Measurements from ENCODE around the gene MGP.

The MGP gene

GRCh38 chr12:14836336-14837210, 49.1 kb downstream of the MGP start:
- peak overlapping the region; percentile 41 for H3K4me3 ChIP-seq (replicated peaks; ENCODE audit: low read depth, low read length)
- DNase-seq (ENCODE audit: low read depth) = peak; percentile 94
- no peak for TF ChIP-seq CTCF (IDR thresholded peaks at IDR 0.05; ENCODE audit: low read length, missing control alignments)

GRCh38 chr12:14834509-14834908, 51.1 kb downstream of the MGP start:
- no peak for DNase-seq (ENCODE audit: low read depth)
- no peak overlapping the region for H3K4me3 ChIP-seq (replicated peaks; ENCODE audit: low read depth, low read length)
- TF ChIP-seq CTCF (IDR thresholded peaks at IDR 0.05; ENCODE audit: low read length, missing control alignments) = no peak

- H3K4me3 ChIP-seq (replicated peaks; ENCODE audit: low read depth, low read length) = no peak overlapping the region
- TF ChIP-seq CTCF (IDR thresholded peaks at IDR 0.05; ENCODE audit: low read length, missing control alignments) = no peak
- no peak for DNase-seq (ENCODE audit: low read depth)
These were observed 51.7 kb downstream of the MGP start for GRCh38 chr12:14833952-14834351.

- no peak for DNase-seq (ENCODE audit: low read depth)
- no peak overlapping the region for H3K4me3 ChIP-seq (replicated peaks; ENCODE audit: low read depth, low read length)
- TF ChIP-seq CTCF (IDR thresholded peaks at IDR 0.05; ENCODE audit: low read length, missing control alignments) = no peak
These were observed 52.3 kb downstream of the MGP start for GRCh38 chr12:14833336-14833735.
